SJSA1 (cell line): Measurements from ENCODE around the gene LDHAL6B. TPM values are rescaled to one million over a fixed set of nuclear protein-coding genes. Genes with fewer than 3 reads are reported as not detected.

Experiments
- total RNA-seq: library from RNA; depleted of rRNA; stranded (reverse); fragments of >200 nt; shearing (Covaris generic); gene quantifications from 2 replicates; pipeline ENCODE4 v1.2.3, GENCODE V29; 2014; rRNA removed

The LDHAL6B gene
- total RNA-seq, 1 experiment from 2014 or later = not detected

Other genes with a start within 250 kb of the LDHAL6B start
- 16.6 and 17.7 TPM in 2 replicates for gene RNF111, start 219.2 kb upstream of the LDHAL6B start, total RNA-seq
- 83.8 and 127 TPM in 2 replicates for gene CCNB2, start 101.7 kb upstream of the LDHAL6B start, total RNA-seq
- 111 and 122 TPM in 2 replicates for gene MYO1E, start 166.0 kb downstream of the LDHAL6B start, total RNA-seq
- gene FAM81A, start 231.3 kb downstream of the LDHAL6B start, total RNA-seq = 1.6 and 2.8 TPM in 2 replicates